ENCODE measurements around the gene KLF12.

KLF12 gene

DNA sequence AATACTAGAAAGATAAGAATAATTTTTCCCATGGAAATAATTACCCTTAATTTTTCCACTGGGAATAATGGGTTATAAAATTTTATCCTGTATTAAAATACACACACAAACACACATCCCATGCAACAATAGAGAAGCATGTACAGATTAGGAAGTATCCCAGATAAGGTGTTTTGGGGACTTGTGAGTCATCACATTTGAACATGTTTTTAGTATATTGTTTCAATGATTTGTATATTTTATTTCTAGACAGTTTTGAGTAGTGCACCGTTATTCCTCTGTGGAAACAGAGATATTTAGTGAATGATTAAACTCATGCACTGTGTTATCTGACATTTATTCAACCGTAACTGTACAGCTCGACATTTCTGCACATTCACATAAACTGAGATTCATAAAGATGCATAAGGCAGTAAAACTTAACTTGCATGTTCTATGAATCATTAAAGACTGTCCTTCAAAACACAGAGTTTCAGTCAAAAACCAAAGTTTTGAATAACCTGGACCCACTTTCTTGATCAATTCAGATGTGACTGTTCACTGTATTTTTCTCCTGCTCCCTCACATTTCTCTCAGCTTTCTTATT, 30.1 kb downstream of the KLF12 start:
- no peak for DNase-seq

DNA sequence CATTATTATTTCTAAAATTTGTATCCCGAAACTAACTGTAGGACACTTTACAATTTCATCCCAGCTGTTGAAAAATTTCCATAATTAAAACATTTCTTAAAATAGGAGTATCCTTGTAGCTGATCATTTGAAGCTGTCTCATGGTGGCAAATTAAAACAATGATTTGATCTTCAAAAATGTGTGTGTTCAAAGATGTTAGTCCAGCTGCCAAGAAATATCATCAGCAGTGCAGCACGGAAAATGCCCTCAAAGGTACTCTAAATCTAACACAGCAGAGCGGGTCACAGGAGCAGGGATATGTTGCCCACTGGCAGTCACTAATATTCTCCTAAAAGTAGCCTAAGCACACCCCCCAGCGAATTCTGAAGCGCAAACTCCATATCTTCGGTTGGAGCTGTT, 31.0 kb downstream of the KLF12 start:
- no peak for DNase-seq

DNA sequence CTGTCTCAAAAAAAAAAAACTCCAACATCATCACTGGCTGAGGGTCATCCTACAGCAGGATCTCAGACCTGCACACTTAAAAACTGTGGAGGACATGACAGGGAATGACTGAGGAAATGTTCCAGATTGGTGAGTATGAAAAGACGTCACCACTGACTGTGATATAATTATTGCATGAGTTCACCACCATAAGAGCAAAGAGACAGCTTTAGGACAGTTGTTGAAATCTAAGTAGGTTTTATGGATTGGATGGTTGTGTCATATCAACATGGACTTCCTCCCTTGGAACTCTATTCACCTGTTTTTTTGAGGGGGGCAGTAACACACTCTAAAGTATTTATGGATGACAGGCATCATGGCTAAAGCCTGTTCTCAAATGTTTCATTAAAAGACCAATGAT, 31.5 kb downstream of the KLF12 start:
- DNase-seq = no peak

DNA sequence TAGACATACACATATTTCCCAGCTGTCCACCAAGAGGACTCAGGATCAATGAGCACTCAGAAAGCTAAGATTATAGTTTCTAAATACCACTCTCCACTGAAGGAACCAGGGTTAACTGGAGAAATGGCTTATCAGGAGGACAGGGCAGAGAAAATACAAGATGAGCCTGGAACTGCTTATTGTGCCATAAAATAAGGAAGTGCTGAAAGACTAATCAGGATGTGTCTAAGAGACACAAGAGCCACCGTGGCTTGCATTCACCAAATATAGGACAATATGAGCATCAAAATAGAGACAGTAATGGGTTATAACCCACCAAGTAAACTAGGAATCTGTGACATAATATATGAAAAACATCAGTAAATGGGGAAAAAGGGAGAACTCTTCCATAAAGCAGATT, 32.8 kb downstream of the KLF12 start:
- DNase-seq = no peak

DNA sequence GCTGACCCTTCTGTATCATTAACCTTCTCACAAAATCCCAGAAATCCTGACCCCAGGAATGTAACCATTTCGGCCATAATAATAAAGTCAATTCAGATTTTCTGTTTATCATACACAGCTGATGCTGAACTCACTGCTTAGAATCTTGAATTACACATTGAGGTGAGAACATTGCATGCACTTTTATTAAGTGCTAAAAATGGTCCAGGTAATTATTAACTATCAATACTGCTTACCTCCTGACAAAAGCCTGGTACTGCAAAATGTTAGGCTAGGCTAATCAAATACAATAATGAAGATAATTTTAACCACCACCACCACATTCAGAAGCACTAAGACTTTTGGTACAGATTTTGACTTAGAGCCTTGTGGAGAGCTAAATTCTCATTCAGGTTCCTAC, 36.1 kb downstream of the KLF12 start:
- no peak for DNase-seq

DNA sequence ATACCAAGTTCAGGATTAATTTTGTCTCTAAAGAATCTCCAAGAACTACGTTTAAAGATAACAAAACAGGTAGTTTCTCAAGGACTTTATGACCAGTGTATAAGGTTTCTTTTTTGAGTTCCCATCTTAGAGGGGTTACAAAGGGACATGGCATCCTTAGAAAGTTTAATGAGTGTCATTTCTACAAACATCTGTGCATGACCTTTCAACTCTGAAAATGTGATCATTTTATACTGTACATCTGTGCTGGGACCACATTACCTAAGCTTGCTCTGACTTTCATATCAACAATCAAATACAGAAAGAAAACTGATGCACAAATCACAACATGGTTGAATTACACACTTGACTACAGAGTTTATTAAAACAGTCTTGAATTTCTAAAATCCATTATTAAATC, 37.1 kb downstream of the KLF12 start:
- DNase-seq = no peak

DNA sequence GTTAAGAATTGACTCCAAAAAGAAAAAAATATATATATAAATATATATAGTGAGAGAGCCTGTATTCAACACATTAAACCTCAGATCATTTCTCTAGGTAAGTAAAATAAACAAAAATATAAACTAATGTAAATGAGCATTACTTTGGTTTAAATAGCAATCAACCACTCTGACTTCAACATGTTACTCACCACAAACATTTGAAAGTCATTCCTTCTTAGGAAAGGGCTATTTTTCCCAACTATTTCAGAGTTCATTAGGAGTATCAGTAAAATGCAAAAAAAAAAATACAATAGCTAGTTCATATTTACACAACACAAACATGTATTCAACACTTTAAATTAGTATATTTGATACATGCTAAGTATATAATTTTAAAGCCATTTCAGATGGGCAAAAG, 40.5 kb downstream of the KLF12 start:
- DNase-seq = no peak

DNA sequence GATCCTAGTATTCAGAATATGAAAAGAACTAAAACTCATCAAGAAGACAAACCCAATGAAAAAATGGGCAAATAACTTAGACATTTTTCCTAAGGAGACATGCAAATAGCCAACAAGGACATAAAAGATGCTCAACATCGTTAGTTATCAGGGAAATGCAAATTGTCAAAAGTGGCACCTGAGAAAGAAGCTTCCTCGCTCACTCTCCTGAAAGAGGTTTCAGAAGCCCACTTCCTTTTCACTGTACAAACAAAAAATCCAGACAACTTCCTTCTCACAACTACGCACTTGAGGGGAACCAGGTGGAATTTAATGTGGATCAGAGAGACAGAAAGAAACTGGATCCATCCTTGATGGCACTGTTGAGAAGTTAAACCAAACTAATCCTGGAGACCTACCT, 41.5 kb downstream of the KLF12 start:
- no peak for DNase-seq

DNA sequence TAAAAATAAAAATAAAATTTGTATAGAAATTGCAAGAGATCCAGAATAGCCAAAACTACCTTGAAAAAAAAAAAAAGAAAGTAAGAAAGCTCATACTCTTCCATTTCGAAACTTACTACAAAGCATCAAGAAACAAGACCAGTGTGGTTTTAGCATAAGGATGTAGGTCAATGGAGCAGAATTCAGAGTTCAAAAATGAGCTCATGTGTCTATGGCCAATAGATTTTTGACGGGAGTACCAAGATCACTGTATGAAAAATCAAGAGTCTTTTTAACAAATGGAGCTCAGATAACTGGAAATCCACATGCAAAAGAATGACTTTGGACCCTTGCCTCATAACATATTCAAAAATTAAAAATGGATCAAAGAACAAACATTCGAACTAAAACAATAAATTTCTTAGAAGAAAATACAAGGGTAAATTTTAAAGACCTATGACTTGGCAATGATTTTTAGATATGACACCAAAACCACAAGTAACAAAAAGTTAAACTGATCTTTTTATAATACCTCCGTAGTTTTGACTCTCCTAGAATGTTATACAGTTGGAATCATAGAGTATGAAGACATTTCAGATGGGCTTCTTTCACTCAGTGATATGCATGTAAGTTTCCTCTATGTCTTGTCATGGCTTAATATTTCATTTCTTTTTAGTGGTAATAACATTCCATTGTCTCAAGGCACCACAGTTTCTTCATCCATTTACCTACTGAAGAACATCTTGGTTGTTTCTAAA, 43.2 kb downstream of the KLF12 start:
- no peak for DNase-seq

DNA sequence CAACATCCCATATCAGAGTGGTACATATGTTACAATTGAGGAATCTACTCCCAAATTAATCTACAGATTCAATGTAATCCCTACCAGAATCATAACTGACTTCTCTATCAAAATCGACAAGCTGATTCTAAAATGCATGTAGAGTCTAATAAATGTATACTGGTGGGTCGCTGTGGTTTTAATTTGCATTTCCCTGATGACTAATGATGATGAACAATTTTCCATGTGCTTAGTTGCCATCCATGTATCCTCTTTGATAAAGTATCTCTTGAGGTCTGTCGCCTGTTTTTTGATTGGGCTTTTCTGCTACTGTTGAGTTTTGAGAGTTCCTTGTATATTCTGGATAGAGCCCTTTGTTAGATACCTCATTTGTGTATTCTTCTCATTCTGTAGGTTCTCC, 43.8 kb downstream of the KLF12 start:
- DNase-seq = no peak

DNA sequence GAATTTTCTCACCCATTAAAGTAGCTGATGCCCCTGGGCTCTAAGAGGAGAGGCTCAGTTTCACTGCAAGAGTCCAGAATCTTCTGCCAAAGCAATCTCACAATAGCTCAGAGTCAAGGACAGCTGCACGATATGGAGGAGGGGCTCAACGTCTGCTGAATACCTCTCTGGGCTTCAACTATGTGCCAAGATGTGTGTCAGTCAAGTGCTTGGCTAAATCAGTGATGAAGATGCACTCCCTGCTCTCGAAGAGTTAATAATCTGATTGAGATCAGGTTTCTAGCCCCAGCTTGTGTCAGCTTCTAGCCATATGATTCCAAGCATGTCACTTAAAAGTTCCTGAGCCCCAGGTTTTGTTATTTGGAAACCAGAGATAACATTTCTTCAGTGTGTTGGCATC, 46.8 kb downstream of the KLF12 start:
- DNase-seq = no peak

Data from right kidney (tissue), 1 donor.